Activated naive CD4-positive, alpha-beta T cell (primary cell): ENCODE data around the gene HIPK2.

Source experiments
- DNase-seq, 4 experiments: peaks; one replicate each; lab custom pipeline; 2025; lab: John Stamatoyannopoulos, UW

HIPK2 gene

GRCh38 chr7:139735466-139735865 lies 42.3 kb downstream of the HIPK2 start:
- DNase-seq = no peak

GRCh38 chr7:139734395-139734794 lies 43.4 kb downstream of the HIPK2 start:
- DNase-seq = no peak

- no peak for DNase-seq
Measured at GRCh38 chr7:139733751-139734150, 44.0 kb downstream of the HIPK2 start.

- no peak for DNase-seq
Measured at GRCh38 chr7:139732471-139733167, 45.2 kb downstream of the HIPK2 start.

GRCh38 chr7:139731802-139732470 lies 45.9 kb downstream of the HIPK2 start:
- no peak for DNase-seq

GRCh38 chr7:139730746-139731612 lies 46.8 kb downstream of the HIPK2 start:
- DNase-seq = peak in 1 of 4 experiments; percentile 5

GRCh38 chr7:139728203-139728602 lies 49.6 kb downstream of the HIPK2 start:
- DNase-seq = no peak

GRCh38 chr7:139727151-139727705 lies 50.6 kb downstream of the HIPK2 start:
- no peak for DNase-seq

GRCh38 chr7:139726485-139726869 lies 51.3 kb downstream of the HIPK2 start:
- DNase-seq = no peak

- DNase-seq = no peak
Measured at GRCh38 chr7:139725858-139726484, 51.8 kb downstream of the HIPK2 start.

- no peak for DNase-seq
Measured at GRCh38 chr7:139725077-139725476, 52.7 kb downstream of the HIPK2 start.

- no peak for DNase-seq
Measured at GRCh38 chr7:139722604-139723003, 55.2 kb downstream of the HIPK2 start.

GRCh38 chr7:139721821-139722220 lies 56.0 kb downstream of the HIPK2 start:
- no peak for DNase-seq

GRCh38 chr7:139721417-139721816 lies 56.4 kb downstream of the HIPK2 start:
- no peak for DNase-seq

- no peak for DNase-seq
Measured at GRCh38 chr7:139720705-139721231, 57.0 kb downstream of the HIPK2 start.

GRCh38 chr7:139720186-139720585 lies 57.6 kb downstream of the HIPK2 start:
- DNase-seq = no peak

GRCh38 chr7:139718859-139719258 lies 58.9 kb downstream of the HIPK2 start:
- DNase-seq = no peak

GRCh38 chr7:139718141-139718540 lies 59.7 kb downstream of the HIPK2 start:
- no peak for DNase-seq

GRCh38 chr7:139716156-139716942 lies 61.4 kb downstream of the HIPK2 start:
- no peak for DNase-seq

GRCh38 chr7:139715194-139715815 lies 62.5 kb downstream of the HIPK2 start:
- DNase-seq = no peak
